Measurements from ENCODE around the gene HCCS.
A peak's percentile ranks its signal among the peaks of the same experiment; 100 is the strongest.

The HCCS gene

GRCh38 chrX:11124112-11124511 lies 13.0 kb downstream of the HCCS start:
- DNase-seq (ENCODE audit: low spot score) = no peak

- no peak for DNase-seq (ENCODE audit: low spot score)
These were observed 13.9 kb downstream of the HCCS start for GRCh38 chrX:11125060-11125459.

GRCh38 chrX:11129534-11130105 lies 18.5 kb downstream of the HCCS start:
- no peak for DNase-seq (ENCODE audit: low spot score)

GRCh38 chrX:11130136-11130535 lies 19.0 kb downstream of the HCCS start:
- DNase-seq (ENCODE audit: low spot score) = no peak

GRCh38 chrX:11131146-11131545 lies 20.0 kb downstream of the HCCS start:
- DNase-seq (ENCODE audit: low spot score) = no peak

GRCh38 chrX:11135564-11136185 lies 24.5 kb downstream of the HCCS start:
- DNase-seq (ENCODE audit: low spot score) = no peak

- no peak for DNase-seq (ENCODE audit: low spot score)
These were observed 26.5 kb downstream of the HCCS start for GRCh38 chrX:11137543-11138139.

- DNase-seq (ENCODE audit: low spot score) = no peak
These were observed 27.6 kb downstream of the HCCS start for GRCh38 chrX:11138498-11139390.

GRCh38 chrX:11143931-11144678 lies 33.0 kb downstream of the HCCS start:
- peak; percentile 35 for DNase-seq (ENCODE audit: low spot score)

GRCh38 chrX:11146411-11146810 lies 35.3 kb downstream of the HCCS start:
- no peak for DNase-seq (ENCODE audit: low spot score)

- DNase-seq (ENCODE audit: low spot score) = no peak
These were observed 37.3 kb downstream of the HCCS start for GRCh38 chrX:11148401-11148800.

- DNase-seq (ENCODE audit: low spot score) = no peak
These were observed 40.8 kb downstream of the HCCS start for GRCh38 chrX:11151799-11152559.

- DNase-seq (ENCODE audit: low spot score) = no peak
These were observed 48.0 kb downstream of the HCCS start for GRCh38 chrX:11159149-11159548.

- DNase-seq (ENCODE audit: low spot score) = no peak
These were observed 53.3 kb downstream of the HCCS start for GRCh38 chrX:11164433-11164832.

GRCh38 chrX:11171956-11172355 lies 60.8 kb downstream of the HCCS start:
- DNase-seq (ENCODE audit: low spot score) = no peak

GRCh38 chrX:11172415-11172814 lies 61.3 kb downstream of the HCCS start:
- no peak for DNase-seq (ENCODE audit: low spot score)

Data from germinal center (tissue), 1 donor.